Measurements from ENCODE around the gene TAL2. TPM values are rescaled to one million over a fixed set of nuclear protein-coding genes. Genes with fewer than 3 reads are reported as not detected.

The TAL2 gene
- total and polyA plus RNA-seq, 9 of the 15 experiments (the other 6 are each of a cell fraction or from before 2014, with no cell fraction given) = 0.21 to 3.7 (median 1.1) TPM; not detected in 1

GRCh38 chr9:105670775-105671174 lies 8.5 kb downstream of the TAL2 start:
- Histone ChIP-seq H3K4me2 (ENCODE audit: insufficient read depth, low read length) (no peak overlapping the region), H3K79me2 (ENCODE audit: control insufficient read depth, insufficient read depth, low read length) (no peaks in the 10 kb centered on the region), H3K9me3 (replicated peaks; ENCODE audit: control insufficient read depth, insufficient read depth, low read depth, low read length) (no peaks in the 10 kb centered on the region), H4K20me1 (replicated peaks; ENCODE audit: control insufficient read depth, insufficient read depth, low read length) (no peaks in the 10 kb centered on the region), H3K36me3 (ENCODE audit: control insufficient read depth, insufficient read depth, low read length) (no peaks in the 10 kb centered on the region), H2AFZ (ENCODE audit: low read depth, low read length) (no peak overlapping the region), H3K27ac (ENCODE audit: extremely low read depth, low read depth, low read length) (no peak overlapping the region), H3K9ac (ENCODE audit: insufficient read depth in 1 of 2, low read depth in 2 of 2, low read length in 2 of 2) (no peak overlapping the region), H3K9me1 (ENCODE audit: control insufficient read depth, insufficient read depth, low read length) (no peaks in the 10 kb centered on the region), H3K4me3 (no peak overlapping the region), H3K4me1 (replicated peaks in 1 of 2; ENCODE audit: control insufficient read depth in 2 of 2, insufficient read depth in 2 of 2, low read length in 2 of 2) (peaks cover 0 to 12% of the 10 kb centered on the region in 2 experiments; a peak in 3 of 5 replicates), H3K27me3 (ENCODE audit: control insufficient read depth in 2 of 2, insufficient read depth in 2 of 2, low read length in 2 of 2) (no peaks in the 10 kb centered on the region)
- CTCF ChIA-PET (ENCODE audit: low intra/inter-chr PET ratio) = no interaction called here
- in situ Hi-C loops (cut with MboI) = no loop called here
- BruUV-seq (replicated peaks) = no TSS peak
- 34% methylated on average over 3 of the region's 3 CpGs for WGBS (ENCODE audit: insufficient coverage, low coverage, missing lambda C conversion rate)
- intact Hi-C loops (cut with micrococcal nuclease) = no loop called here
- ATAC-seq = no peak
- POLR2A ChIA-PET = interaction anchor here (0.7 kb wide), 1 partner anchor 13 kb away, joined by 3 read pairs; no protein-coding TSS in a partner anchor
- FAIRE-seq = no peak
- no peak for DNase-seq (ENCODE audit: extremely low read depth in 1 of 4, low spot score in 3 of 4)
- TF ChIP-seq MTA3 (IDR thresholded peaks at IDR 0.05; ENCODE audit: borderline replicate concordance) = no peak
- TF ChIP-seq PBX2 (CRISPR knock-in tag; IDR thresholded peaks at IDR 0.05; ENCODE audit: low read depth) = no peak
- no peak for TF ChIP-seq PBX2 (tag; conservative IDR thresholded peaks at IDR 0.05; ENCODE audit: low read depth)
- TF ChIP-seq ZNF609 (CRISPR knock-in tag; IDR thresholded peaks at IDR 0.05; ENCODE audit: borderline replicate concordance) = no peak
- no peak for TF ChIP-seq ZNF280B (CRISPR knock-in tag; IDR thresholded peaks at IDR 0.05)
- no peak for TF ChIP-seq CLOCK (CRISPR knock-in tag; IDR thresholded peaks at IDR 0.05; ENCODE audit: borderline replicate concordance)
- TF ChIP-seq ELF4 (CRISPR knock-in tag; IDR thresholded peaks at IDR 0.05) = no peak
- no peak for TF ChIP-seq TARDBP (IDR thresholded peaks at IDR 0.05)
- no peak for TF ChIP-seq RAD51 (IDR thresholded peaks at IDR 0.05; ENCODE audit: borderline replicate concordance, low read depth)

Measured in K562 (cell line).